Measurements from ENCODE around the gene CMYA5. TPM values are rescaled to one million over a fixed set of nuclear protein-coding genes. Genes with fewer than 3 reads are reported as not detected.
A peak's percentile ranks its signal among the peaks of the same experiment; 100 is the strongest.
"Not testable (repeated sequence)": the region's sequence is repeated elsewhere in the genome, so short reads cannot be mapped to it uniquely, and the experiment has no call there.

Gene CMYA5
- total and polyA plus RNA-seq, 2 experiments from 2014 or later: 19.8 to 87.2 TPM

GRCh38 chr5:79663212-79663611 is 26.4 kb upstream of the CMYA5 start:
- no peak for DNase-seq (ENCODE audit: low read depth in 1 of 2, low spot score in 1 of 2)
- no peaks in the 10 kb centered on the region for H3K9me3 ChIP-seq (ENCODE audit: low read depth)
- no peak overlapping the region for H3K27ac ChIP-seq
- TF ChIP-seq CTCF (IDR thresholded peaks at IDR 0.05; ENCODE audit: low read depth, low read length): no peak
- no peaks in the 10 kb centered on the region for H3K27me3 ChIP-seq
- peaks cover 22% of the 10 kb centered on the region for H3K36me3 ChIP-seq
- H3K4me3 ChIP-seq: no peak overlapping the region
- H3K4me1 ChIP-seq (ENCODE audit: low read depth): no peaks in the 10 kb centered on the region

GRCh38 chr5:79666758-79667157 is 22.9 kb upstream of the CMYA5 start:
- TF ChIP-seq CTCF (IDR thresholded peaks at IDR 0.05; ENCODE audit: low read depth, low read length): no peak

GRCh38 chr5:79672392-79672791 is 17.2 kb upstream of the CMYA5 start:
- no peak overlapping the region for H3K27ac ChIP-seq
- H3K4me1 ChIP-seq (ENCODE audit: low read depth): no peaks in the 10 kb centered on the region
- no peaks in the 10 kb centered on the region for H3K27me3 ChIP-seq
- no peak for DNase-seq (ENCODE audit: low read depth in 1 of 2, low spot score in 1 of 2)
- H3K4me3 ChIP-seq: no peak overlapping the region
- TF ChIP-seq CTCF (IDR thresholded peaks at IDR 0.05; ENCODE audit: low read depth, low read length): no peak
- no peaks in the 10 kb centered on the region for H3K9me3 ChIP-seq (ENCODE audit: low read depth)
- H3K36me3 ChIP-seq: peaks cover 38% of the 10 kb centered on the region

More at GRCh38 chr5:79666758-79667157, 22.9 kb upstream of the CMYA5 start:
- Histone ChIP-seq H3K27me3 (no peaks in the 10 kb centered on the region), H3K4me3 (no peak overlapping the region), H3K27ac (peak overlapping the region; percentile 18), H3K9me3 (ENCODE audit: low read depth) (no peaks in the 10 kb centered on the region), H3K36me3 (peaks cover 33% of the 10 kb centered on the region), H3K4me1 (ENCODE audit: low read depth) (no peaks in the 10 kb centered on the region)
- DNase-seq (ENCODE audit: low read depth in 1 of 2, low spot score in 1 of 2): no peak

GRCh38 chr5:79676354-79676753 is 13.3 kb upstream of the CMYA5 start:
- not testable (repeated sequence) for H3K4me3 ChIP-seq; H3K27me3 ChIP-seq; H3K4me1 ChIP-seq (ENCODE audit: low read depth); H3K9me3 ChIP-seq (ENCODE audit: low read depth); H3K27ac ChIP-seq
- DNase-seq (ENCODE audit: low read depth in 1 of 2, low spot score in 1 of 2): peak in 1 of 2 donors; percentile 18
- peaks cover 28% of the 10 kb centered on the region for H3K36me3 ChIP-seq

- H3K27ac ChIP-seq; H3K4me3 ChIP-seq; H3K27me3 ChIP-seq; H3K4me1 ChIP-seq (ENCODE audit: low read depth); DNase-seq (ENCODE audit: low read depth in 1 of 2, low spot score in 1 of 2); H3K9me3 ChIP-seq (ENCODE audit: low read depth): not testable (repeated sequence)
- H3K36me3 ChIP-seq: peaks cover 33% of the 10 kb centered on the region
Measured at GRCh38 chr5:79682102-79682501, 7.5 kb upstream of the CMYA5 start.

GRCh38 chr5:79684782-79685181 is 4.9 kb upstream of the CMYA5 start:
- TF ChIP-seq CTCF (IDR thresholded peaks at IDR 0.05; ENCODE audit: low read depth, low read length): no peak
- no peaks in the 10 kb centered on the region for H3K9me3 ChIP-seq (ENCODE audit: low read depth)
- DNase-seq (ENCODE audit: low read depth in 1 of 2, low spot score in 1 of 2): no peak
- peaks cover 29% of the 10 kb centered on the region for H3K36me3 ChIP-seq
- no peak overlapping the region for H3K4me3 ChIP-seq
- H3K4me1 ChIP-seq (ENCODE audit: low read depth): peaks cover 4% of the 10 kb centered on the region
- H3K27me3 ChIP-seq: no peaks in the 10 kb centered on the region
- H3K27ac ChIP-seq: no peak overlapping the region

GRCh38 chr5:79685627-79686026 is 4.0 kb upstream of the CMYA5 start:
- no peaks in the 10 kb centered on the region for H3K27me3 ChIP-seq
- peaks cover 25% of the 10 kb centered on the region for H3K36me3 ChIP-seq
- H3K4me1 ChIP-seq (ENCODE audit: low read depth): peaks cover 5% of the 10 kb centered on the region
- DNase-seq (ENCODE audit: low read depth in 1 of 2, low spot score in 1 of 2): no peak
- no peak overlapping the region for H3K4me3 ChIP-seq
- H3K27ac ChIP-seq: no peak overlapping the region
- H3K9me3 ChIP-seq (ENCODE audit: low read depth): no peaks in the 10 kb centered on the region
- no peak for TF ChIP-seq CTCF (IDR thresholded peaks at IDR 0.05; ENCODE audit: low read depth, low read length)
